ENCODE results near the gene CNNM1.

- TF ChIP-seq CTCF (IDR thresholded peaks at IDR 0.05; ENCODE audit: poor library complexity) (no peak), EZH2 (IDR thresholded peaks at IDR 0.05; ENCODE audit: borderline replicate concordance) (no peak), EZH2phosphoT487 (IDR thresholded peaks at IDR 0.05; ENCODE audit: low read depth, severe bottlenecking, unreplicated experiment) (no peak)
Measured at GRCh38 chr10:99325281-99325680, 3.9 kb upstream of the CNNM1 start.
